ENCODE results near the gene NDUFA11. TPM values are rescaled to one million over a fixed set of nuclear protein-coding genes. Genes with fewer than 3 reads are reported as not detected.
"Not testable (repeated sequence)": the region's sequence is repeated elsewhere in the genome, so short reads cannot be mapped to it uniquely, and the experiment has no call there.

Gene NDUFA11
- polyA plus RNA-seq, 3 donors, result 174 to 222 (median 202) TPM

GRCh38 chr19:5870986-5871394 lies 32.6 kb downstream of the NDUFA11 start:
- no peak for DNase-seq

DNA sequence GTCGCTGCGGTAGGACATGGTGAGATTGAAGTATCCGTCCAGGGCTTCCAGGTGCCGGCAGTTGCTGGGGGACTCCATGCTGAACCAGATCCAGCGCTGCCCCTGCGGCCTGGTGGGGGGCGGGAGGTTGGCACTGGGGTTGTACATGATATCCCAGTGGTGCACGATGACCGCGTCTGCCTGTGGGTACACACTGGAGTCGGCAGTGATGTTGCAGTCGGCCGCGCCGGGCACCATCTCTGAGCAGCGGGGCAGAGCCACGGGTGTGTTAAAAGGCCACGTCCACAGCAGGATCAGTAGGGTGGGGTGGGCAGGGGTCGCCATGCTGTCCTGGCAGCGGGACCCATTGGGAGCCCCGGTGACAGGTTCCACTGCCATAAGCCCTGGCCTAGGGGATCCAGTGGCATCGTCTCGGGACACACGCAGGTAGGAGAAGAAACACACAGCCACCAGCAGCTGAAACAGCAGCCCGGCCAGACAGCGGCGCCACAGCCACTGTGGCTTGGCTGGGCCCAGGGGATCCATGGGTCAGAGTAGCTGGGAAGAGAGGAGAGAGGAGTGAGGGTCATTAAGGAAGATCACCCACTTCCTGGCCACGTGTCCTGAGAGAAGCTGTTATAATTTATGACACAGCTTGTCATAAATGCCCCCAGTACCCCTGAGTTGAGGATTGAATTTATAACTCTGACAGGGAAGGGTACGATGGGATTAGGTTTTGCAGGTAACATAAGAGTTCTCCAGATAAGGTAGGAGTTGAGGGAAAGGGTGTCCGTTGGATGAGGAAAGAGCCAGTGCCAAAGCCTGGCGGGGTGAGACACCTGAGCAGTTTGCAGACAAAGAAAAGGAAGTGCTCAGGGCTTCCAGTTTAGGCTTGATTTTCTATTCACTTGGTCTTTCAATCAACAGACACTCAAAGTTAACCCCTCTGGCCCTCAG lies 36.1 kb downstream of the NDUFA11 start:
- DNase-seq, result no peak

DNA sequence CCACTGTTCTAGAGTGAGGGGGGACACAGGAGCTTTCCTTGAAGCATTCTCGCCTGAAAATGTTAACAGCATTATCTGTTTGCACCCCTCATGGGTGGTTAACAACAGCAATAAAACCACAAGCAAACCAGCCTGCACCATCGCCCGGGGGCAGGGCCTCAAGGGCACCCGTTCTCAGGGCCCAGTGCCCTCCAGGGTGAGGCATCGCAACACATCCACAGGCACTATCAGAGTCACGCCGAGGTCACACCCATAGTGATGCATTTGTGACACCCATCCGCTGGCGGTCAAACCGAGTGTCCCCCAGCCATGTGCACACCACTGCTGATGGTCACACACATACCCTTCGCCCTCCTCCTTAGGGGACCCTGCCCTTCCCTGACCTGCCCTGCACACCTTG lies 37.8 kb downstream of the NDUFA11 start:
- no peak for DNase-seq

GRCh38 chr19:5864725-5865486 lies 38.7 kb downstream of the NDUFA11 start:
- DNase-seq, result no peak

DNA sequence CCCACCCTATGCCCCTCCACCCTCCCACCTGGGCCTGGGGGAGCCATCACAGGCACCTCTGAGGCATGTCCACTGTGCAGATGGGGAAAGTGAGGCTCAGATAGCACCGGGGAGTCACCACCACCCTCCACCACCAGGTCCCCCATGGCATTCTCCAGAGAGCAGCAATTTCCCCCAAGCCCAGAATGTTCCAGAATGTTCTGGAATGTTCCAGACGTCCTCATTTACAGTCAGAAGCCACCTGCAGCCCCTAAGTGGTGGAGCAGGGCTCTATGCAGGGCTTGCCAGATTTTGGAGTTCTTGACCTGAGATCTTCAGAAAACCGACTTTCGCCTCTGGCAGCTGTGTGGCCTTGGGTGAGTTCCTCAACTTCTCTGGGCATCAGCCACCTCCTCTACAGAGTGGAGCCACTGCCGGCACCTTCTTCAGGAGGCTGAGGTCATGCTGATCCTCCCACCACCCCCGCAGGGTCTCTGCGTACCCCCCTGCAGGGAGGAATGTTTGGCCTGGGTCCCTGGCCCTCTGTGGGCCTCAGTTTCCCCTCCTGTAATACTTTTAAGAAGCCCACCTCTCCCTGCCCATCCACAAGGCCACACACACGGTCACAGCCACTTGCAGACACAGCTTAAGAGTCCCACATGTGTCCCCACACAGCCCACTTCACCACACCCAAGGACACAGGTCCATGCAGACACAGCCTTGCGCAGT lies 39.4 kb downstream of the NDUFA11 start:
- no peak for DNase-seq

DNA sequence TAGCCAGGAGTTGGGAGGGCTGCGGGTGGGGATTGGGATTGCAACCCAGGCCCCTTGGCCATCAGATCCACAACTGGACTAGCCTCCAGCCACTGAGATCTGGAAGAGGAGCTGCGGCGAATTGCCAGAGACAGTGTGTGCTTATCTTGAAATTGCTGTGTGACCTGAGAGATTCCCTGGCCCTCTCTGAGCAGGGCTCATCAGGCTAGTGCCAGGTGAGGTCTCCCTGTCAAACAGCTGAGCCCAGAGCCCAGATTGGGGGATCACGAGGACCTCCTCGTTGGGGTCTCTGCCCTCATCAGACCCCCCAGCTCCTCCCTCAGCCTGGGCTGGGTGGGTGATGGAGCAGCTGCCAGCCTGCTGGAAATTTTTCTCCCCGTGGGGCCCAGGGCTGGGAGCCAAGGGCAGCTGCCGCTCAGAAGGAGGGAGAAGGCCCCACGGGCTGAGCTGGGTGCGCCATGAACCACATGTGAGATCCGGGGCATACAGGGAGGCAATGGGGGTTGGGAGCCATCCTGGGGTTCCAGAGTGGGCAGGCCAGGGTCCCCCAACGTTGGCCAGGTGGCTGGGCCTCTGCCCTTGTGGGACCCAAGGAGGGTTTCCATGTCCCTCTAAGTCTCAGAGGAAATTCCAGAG lies 40.4 kb downstream of the NDUFA11 start:
- no peak for DNase-seq

DNA sequence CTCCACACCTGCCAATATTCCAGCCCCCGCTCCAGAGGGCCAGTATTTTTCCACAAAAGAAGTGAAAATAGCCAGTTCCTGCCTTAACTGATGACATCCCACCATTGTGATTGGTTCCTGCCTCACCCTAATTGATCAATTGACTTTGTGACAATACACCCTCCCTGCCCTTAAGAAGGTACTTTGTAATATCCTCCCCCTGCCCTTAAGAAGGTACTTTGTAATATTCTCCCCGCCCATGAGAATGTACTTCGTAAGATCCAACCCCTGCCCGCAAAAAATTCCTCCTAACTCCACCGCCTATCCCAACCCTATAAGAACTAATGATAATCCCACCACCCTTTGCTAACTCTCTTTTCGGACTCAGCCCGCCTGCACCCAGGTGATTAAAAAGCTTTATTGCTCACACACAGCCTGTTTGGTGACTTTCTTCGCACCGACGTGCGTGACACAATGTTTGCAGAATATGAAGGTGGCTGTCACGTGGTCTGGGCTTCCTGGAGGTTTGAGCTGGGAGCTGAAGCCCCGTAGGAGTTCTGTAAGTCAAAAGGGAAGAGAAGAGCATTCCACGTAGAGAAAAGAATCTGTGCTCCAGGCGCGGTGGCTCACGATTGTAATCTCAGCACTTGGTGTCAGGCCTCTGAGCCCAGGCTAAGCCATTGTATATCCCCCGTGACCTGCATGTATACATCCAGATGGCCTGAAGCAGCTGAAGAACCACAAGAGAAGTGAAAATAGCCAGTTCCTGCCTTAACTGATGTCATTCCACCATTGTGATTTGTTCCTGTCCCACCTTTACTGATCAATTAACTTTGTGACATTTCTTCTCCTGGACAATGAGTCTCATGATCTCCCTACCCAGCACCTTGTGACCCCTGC lies 46.1 kb downstream of the NDUFA11 start:
- no peak for DNase-seq

DNA sequence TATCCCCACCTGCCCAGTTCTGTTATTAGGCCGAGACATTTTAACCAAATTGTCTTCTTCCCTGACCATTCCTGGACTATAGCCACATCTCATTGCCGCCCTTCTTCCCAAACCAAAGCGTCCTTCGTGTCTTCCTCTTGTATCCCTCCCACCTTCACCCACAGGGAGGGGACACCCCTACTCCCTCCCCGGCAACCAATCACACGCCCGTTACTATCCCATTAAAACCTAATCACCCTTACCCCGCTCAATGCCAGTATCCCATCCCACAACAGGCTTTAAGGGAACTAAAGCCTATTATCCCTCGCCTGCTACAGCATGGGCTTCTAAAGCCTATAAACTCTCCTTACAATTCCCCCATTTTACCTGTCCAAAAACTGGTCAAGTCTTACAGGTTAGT lies 48.4 kb downstream of the NDUFA11 start:
- DNase-seq, result not testable (repeated sequence)

DNA sequence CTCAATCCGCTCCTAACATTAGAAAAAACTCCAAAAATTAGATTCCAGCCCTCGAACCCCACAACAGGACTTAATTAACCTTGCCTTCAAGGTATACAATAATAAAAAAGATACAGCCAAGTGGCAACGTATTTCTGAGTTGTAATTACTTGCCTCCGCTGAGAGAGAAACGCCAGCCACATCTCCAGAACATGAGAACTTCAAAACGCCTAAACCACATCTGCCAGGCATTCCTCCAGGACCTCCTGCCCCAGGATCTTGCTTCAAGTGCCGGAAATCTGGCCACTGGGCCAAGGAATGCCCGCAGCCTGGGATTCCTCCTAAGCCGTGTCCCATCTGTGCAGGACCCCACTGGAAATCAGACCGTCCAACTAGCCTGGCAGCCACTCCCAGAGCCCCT lies 49.5 kb downstream of the NDUFA11 start:
- DNase-seq, result not testable (repeated sequence)

- DNase-seq, result no peak
Measured at GRCh38 chr19:5851302-5851701, 52.3 kb downstream of the NDUFA11 start, which contains the start of gene FUT3. Gene FUT3 (minus strand): TSS chr19:5851449.

DNA sequence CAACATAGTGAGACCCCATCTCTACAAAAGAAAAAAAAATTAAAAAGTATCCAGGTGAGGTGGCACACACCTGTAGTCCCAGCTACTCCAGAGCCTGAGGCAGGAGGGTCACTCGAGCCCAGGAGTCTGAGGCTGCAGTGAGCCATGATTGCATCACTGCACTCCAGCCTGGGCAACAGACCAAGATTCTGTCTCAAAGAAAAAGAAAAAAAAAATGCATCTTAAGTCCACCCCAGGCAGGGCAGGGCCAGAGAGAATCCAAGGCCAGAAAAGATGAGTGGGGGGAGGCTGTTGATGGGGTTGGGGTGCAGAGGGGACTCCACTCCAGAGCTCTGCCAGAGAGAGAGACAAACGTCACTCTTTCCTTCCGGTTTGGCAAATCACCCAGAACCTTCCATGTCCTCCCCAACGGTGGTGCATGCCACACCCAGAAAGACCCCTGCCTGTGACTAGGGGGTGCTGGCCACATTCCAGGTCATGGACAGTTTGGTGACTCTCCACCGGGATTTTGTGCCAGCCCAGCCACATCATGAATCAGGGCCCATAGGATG lies 52.8 kb downstream of the NDUFA11 start:
- DNase-seq, result no peak

DNA sequence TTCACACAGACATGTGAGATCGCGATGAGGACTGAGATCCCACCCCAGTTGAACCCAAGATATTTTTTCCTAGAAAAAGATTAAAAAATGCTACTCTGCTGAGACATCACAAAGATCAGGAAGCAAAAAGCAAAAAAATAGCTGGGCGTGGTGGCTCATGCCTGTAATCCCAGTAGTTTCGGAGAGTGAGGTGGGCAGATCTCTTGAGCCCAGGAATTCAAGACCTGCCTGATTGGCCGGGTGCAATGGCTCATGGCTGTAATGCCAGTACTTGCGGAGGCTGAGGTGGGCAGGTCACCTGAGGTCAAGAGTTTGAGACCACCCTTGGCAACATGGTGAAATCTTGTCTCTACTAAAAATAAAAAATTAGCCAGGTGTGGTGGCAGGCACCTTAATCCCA lies 53.4 kb downstream of the NDUFA11 start:
- DNase-seq, result no peak

GRCh38 chr19:5848621-5849020 lies 55.0 kb downstream of the NDUFA11 start:
- DNase-seq, result not testable (repeated sequence)

DNA sequence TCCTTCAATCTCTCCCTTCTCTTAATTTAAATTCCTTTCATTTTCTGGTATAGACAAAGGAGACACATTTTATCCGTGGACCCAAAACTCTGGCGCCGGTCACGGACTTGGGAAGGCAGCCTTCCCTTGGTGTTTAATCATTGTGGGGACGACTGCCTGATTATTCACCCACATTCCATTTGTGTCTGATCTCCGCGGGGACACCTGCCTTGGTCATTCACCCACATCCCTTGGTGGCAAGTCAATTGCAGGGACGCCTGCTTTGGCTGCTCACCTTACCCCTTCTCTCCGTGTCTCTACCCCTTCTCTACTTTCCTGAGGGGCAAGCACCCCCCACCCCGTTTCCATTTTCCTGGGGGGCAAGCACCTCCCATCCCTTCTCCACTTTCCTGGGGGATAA lies 55.7 kb downstream of the NDUFA11 start:
- not testable (repeated sequence) for DNase-seq

Other genes with a start within 250 kb of the NDUFA11 start
- 10 to 100 TPM; 46.3 to 58.5 (median 52.8) TPM for gene MICOS13, start 223.3 kb downstream of the NDUFA11 start, polyA plus RNA-seq (ENCODE audit: insufficient read length in 3 of 3)
- gene HSD11B1L, start 222.8 kb downstream of the NDUFA11 start, polyA plus RNA-seq (ENCODE audit: insufficient read length in 3 of 3), result 10 to 100 TPM; 11.2 to 15.2 (median 11.8) TPM
- gene RPL36, start 213.5 kb downstream of the NDUFA11 start, polyA plus RNA-seq (ENCODE audit: insufficient read length in 3 of 3), result 100 to 1,000 TPM; 635 to 979 (median 767) TPM
- 10 to 100 TPM; 65.4 to 79.2 (median 67.8) TPM for gene LONP1, start 183.6 kb downstream of the NDUFA11 start, polyA plus RNA-seq (ENCODE audit: insufficient read length in 3 of 3)
- gene CATSPERD, start 183.2 kb downstream of the NDUFA11 start, polyA plus RNA-seq (ENCODE audit: insufficient read length in 3 of 3), result not detected
- 1 to 10 TPM; 3.0 to 6.5 (median 4.0) TPM for gene PRR22, start 119.0 kb downstream of the NDUFA11 start, polyA plus RNA-seq (ENCODE audit: insufficient read length in 3 of 3)
- gene DUS3L, start 112.6 kb downstream of the NDUFA11 start, polyA plus RNA-seq (ENCODE audit: insufficient read length in 3 of 3), result 10 to 100 TPM; 24.9 to 45.1 (median 32.4) TPM
- 1 to 10 TPM; 3.7 to 5.2 (median 4.3) TPM for gene NRTN, start 98.7 kb downstream of the NDUFA11 start, polyA plus RNA-seq (ENCODE audit: insufficient read length in 3 of 3)
- gene FUT6, start 64.1 kb downstream of the NDUFA11 start, polyA plus RNA-seq (ENCODE audit: insufficient read length in 3 of 3), result 10 to 100 TPM; 12.7 to 18.2 (median 15.1) TPM
- under 1 TPM; 0.54 to 0.90 (median 0.64) TPM for gene FUT3, start 52.3 kb downstream of the NDUFA11 start, polyA plus RNA-seq (ENCODE audit: insufficient read length in 3 of 3)
- gene FUT5, start 33.2 kb downstream of the NDUFA11 start, polyA plus RNA-seq (ENCODE audit: insufficient read length in 3 of 3), result under 1 TPM in 2 of 3 donors, not detected in 1; 0.06 to 0.18 TPM
- 10 to 100 TPM in 2 of 3 donors, 1 to 10 TPM in 1; 4.9 to 12.2 (median 10.8) TPM for gene VMAC, start 1.1 kb upstream of the NDUFA11 start, polyA plus RNA-seq (ENCODE audit: insufficient read length in 3 of 3)
- 10 to 100 TPM; 38.8 to 51.9 (median 45.3) TPM for gene CAPS, start 10.5 kb upstream of the NDUFA11 start, polyA plus RNA-seq (ENCODE audit: insufficient read length in 3 of 3)
- gene RANBP3, start 74.3 kb upstream of the NDUFA11 start, polyA plus RNA-seq (ENCODE audit: insufficient read length in 3 of 3), result 10 to 100 TPM; 68.1 to 72.5 (median 68.3) TPM
- gene RFX2, start 206.7 kb upstream of the NDUFA11 start, polyA plus RNA-seq (ENCODE audit: insufficient read length in 3 of 3), result 10 to 100 TPM in 1 of 3 donors, 1 to 10 TPM in 2; 7.2 to 11.0 (median 9.7) TPM
- gene ACSBG2, start 231.9 kb upstream of the NDUFA11 start, polyA plus RNA-seq (ENCODE audit: insufficient read length in 3 of 3), result 1 to 10 TPM in 2 of 3 donors, under 1 TPM in 1; 0.75 to 2.8 (median 2.3) TPM